T-helper 22 cell (primary cell): ENCODE results near the gene SMYD3.
"Not testable (repeated sequence)": the region's sequence is repeated elsewhere in the genome, so short reads cannot be mapped to it uniquely, and the experiment has no call there.

ENCODE experiments used
- DNase-seq: peaks from one replicate; pipeline ENCODE4 v3.0.0-alpha.2; 2020; ENCODE audit warnings: low read depth

The SMYD3 gene

DNA sequence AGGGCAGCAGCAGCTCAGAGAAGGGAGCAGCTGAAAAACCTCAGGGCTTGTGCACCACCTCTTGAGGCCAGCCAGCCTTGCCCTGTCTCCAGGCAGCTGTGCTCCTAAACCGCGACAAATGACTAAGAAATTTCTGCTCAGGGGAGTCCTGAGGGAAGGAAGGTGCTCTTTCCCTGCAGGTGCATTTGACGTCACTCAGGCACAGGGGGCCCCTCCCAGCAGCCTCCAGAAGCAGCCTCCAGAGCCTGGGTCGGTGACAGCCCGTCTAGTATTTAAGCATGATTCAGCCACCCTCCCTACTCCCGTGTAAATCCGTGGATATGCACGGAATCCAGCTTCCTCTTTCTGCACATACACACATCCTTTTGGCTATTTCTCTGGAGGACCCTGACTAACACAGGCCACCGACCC, 791.8 kb downstream of the SMYD3 start:
- DNase-seq, result no peak

DNA sequence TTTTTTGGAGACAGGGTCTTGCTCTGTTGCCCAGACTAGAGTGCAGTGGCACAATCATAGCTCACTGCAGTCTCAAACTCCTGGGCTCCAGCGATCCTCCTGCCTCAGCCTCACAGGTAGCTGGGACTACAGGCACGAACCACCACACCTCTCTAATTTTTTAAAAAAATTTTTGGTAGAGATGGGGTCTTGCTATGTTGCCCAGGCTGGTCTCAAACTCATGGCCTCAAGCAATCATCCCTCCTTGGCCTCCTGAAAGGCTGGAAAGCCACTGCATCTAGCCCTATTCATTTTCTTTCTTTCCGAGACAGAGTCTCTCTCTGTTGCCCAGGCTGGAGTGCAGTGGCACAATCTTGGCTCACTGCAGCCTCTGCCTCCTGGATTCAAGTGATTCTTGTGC, 793.1 kb downstream of the SMYD3 start:
- not testable (repeated sequence) for DNase-seq

DNA sequence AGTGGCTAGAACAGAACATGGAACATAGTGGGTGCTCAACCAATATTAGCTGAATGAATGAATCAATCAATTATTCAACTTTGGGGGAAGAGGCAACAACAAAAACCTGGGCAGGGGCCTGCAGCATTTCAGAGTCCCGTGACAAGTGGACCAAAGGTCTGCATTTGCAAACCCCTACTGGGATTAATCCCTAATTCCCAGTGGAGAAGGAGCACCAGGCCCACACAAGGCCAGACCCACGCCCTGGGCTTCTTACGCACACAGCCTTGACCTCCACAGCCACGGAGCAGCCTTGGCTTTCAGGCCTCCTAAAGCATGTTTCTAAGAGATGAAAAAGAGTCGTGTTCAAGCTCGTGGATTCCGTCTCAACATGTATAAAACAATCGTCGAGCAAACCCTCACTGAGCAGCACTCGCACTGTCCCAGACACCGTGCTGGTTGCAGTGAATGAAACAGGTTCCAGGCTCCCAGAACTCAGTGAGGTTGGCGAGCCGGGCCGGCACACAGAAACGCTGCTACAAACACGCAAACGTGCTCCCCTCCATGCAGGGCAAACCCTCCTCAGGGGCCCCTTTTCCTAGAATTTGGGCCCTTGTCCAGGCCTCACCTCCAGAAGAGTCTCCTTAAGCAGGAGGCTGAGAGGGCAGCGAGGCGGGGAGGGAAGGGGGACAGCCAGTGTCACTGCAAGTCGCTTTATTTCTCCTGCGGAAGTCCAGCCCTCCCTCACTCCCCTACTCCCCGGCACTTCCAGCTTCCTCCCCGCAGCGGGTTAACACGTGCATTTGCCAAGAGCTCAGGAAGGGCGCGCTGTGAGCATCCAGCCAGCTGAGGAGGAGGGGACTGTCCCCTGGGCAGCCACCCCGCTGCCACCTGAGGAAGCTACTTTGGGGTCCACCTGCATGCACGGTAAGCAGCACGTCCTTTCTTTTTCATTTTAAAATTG, 795.8 kb downstream of the SMYD3 start:
- no peak for DNase-seq

DNA sequence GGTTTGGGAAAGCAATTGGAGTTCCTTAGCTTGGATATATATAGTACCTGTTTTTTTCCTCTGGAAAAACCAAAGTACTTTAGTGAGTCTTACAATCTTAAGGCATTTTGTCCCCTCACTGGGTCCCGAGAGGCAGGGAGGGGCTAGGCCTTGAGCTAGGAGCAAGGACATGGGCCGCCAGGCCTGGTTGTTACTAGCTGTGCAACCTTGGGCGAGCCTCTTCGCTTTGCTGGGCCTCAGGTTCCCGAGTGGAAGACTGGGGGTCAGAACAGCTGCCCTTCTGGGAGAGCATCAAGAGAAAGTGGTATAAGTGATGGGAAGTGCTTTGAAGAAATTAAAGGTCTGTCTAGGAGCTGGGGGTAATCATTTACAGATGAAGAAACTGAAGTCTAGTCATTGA, 799.1 kb downstream of the SMYD3 start:
- DNase-seq, result no peak

- no peak for DNase-seq
Observed at GRCh38 chr1:245704765-245705164, 802.3 kb downstream of the SMYD3 start.

- DNase-seq, result no peak
Observed at GRCh38 chr1:245704341-245704740, 802.7 kb downstream of the SMYD3 start.

DNA sequence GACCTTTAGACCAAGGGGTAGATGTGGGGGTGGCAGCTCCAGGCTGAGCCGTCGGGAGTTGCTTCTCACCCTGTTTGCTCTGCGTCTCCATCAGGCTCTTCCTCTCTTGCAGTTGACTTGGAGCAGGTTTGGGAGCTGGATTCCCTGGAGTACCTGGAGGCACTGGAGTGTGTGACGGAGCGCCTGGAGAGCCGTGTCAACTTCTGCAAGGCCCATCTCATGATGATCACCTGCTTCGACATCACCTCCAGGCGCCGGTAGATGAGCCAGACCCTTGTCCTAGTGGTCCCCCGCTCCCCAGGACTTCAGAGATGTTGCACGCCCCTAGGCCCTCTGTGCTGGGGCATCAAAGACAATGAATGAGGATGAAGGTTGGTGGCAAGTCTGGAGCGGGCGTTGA, 804.7 kb downstream of the SMYD3 start:
- DNase-seq, result no peak

DNA sequence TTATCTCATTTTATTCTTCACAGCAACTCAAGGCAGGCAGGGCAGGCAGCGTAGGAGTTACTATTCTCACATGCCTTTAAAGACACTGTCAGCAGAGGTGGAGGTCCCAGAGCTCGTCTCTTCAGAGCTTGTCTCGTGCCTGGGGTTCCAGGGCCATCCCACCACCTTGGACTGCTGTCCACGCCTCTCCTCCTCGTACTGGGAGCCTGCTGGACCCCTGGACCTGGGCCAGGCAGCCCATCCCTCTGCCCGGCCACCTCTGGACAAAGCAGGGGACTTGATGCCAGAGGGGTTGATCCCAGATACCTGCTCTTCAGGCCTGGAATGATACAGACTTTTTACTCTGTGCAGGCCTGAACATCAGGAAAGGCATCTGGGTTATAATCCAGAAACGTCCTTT, 805.4 kb downstream of the SMYD3 start:
- DNase-seq, result no peak

DNA sequence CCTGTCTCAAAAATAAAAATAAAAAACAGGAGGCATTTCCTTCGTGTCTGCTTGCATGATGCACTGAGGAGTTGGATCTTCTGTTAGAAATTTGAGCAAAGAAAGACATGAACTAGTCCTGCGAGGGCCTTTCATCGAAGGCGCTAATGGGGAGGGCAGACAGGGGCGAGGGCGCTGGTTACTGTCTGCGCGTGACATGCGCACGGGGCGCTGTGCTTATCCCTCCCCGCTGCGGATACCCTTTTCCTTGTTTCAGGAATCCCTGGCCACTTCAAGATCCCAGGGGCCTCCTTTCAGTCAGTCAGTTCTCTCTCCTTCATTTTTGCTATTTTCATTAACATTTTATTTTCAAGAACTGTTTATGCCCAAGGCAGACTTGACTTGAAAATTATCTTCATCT, 806.4 kb downstream of the SMYD3 start:
- no peak for DNase-seq
